Raji (cell line): ENCODE measurements around the gene THYN1.

Experiments
- POLR2A ChIP-seq: IDR thresholded peaks from 2 replicates; pipeline ENCODE4 v1.6.1; 2011; ENCODE audit warnings: low read depth, low read length, control low read depth; ENCODE audit not compliant: insufficient read depth

THYN1 gene

GRCh38 chr11:134260983-134261382 is 7.8 kb upstream of the THYN1 start:
- no peak for TF ChIP-seq POLR2A

GRCh38 chr11:134260503-134260902 is 7.4 kb upstream of the THYN1 start:
- no peak for TF ChIP-seq POLR2A

- TF ChIP-seq POLR2A = no peak
These were observed 5.4 kb upstream of the THYN1 start for GRCh38 chr11:134258577-134258976.

GRCh38 chr11:134257101-134257500 is 3.9 kb upstream of the THYN1 start:
- TF ChIP-seq POLR2A = no peak

GRCh38 chr11:134254433-134255183 is 1.5 kb upstream of the THYN1 start:
- TF ChIP-seq POLR2A = no peak

- no peak for TF ChIP-seq POLR2A
These were observed 585 bp downstream of the THYN1 start for GRCh38 chr11:134252346-134253187.

- TF ChIP-seq POLR2A = no peak
These were observed 2.5 kb downstream of the THYN1 start for GRCh38 chr11:134250675-134251074.

- no peak for TF ChIP-seq POLR2A
These were observed 2.9 kb downstream of the THYN1 start for GRCh38 chr11:134250246-134250645.

GRCh38 chr11:134248910-134249480 is 4.2 kb downstream of the THYN1 start:
- no peak for TF ChIP-seq POLR2A

- TF ChIP-seq POLR2A = no peak
These were observed 6.5 kb downstream of the THYN1 start for GRCh38 chr11:134246678-134247077.

GRCh38 chr11:134246100-134246499 is 7.1 kb downstream of the THYN1 start:
- TF ChIP-seq POLR2A = no peak

- no peak for TF ChIP-seq POLR2A
These were observed 7.7 kb downstream of the THYN1 start for GRCh38 chr11:134245434-134245833.

GRCh38 chr11:134244593-134244992 is 8.6 kb downstream of the THYN1 start:
- no peak for TF ChIP-seq POLR2A

GRCh38 chr11:134243913-134244312 is 9.2 kb downstream of the THYN1 start:
- no peak for TF ChIP-seq POLR2A

- no peak for TF ChIP-seq POLR2A
These were observed 10.8 kb downstream of the THYN1 start for GRCh38 chr11:134242376-134242775.

- TF ChIP-seq POLR2A = no peak
These were observed 12.6 kb downstream of the THYN1 start for GRCh38 chr11:134240592-134240991.
